Duodenal mucosa (tissue), 2 donors: Measurements from ENCODE around the gene CINP.

Source experiments
- H3K27ac ChIP-seq: one replicate; pipeline ENCODE4 v1.7.0; 2013; ENCODE audit warnings: low read depth, low read length
- H3K27me3 ChIP-seq, 2 donors: one replicate each; pipeline ENCODE4 v1.7.0; 2013; ENCODE audit warnings: low read length in 2 of 2, control low read depth in 1 of 2; ENCODE audit not compliant: insufficient read depth in 2 of 2, control insufficient read depth in 1 of 2
- H3K36me3 ChIP-seq, 2 donors: one replicate each; pipeline ENCODE4 v1.7.0; 2013; ENCODE audit warnings: low read length in 2 of 2, control low read depth in 1 of 2; ENCODE audit not compliant: insufficient read depth in 2 of 2, control insufficient read depth in 1 of 2
- H3K4me1 ChIP-seq, 2 donors: one replicate each; pipeline ENCODE4 v1.7.0; 2013; ENCODE audit warnings: low read length in 2 of 2, control low read depth in 1 of 2; ENCODE audit not compliant: insufficient read depth in 2 of 2, control insufficient read depth in 1 of 2
- H3K4me3 ChIP-seq, 2 donors: one replicate each; pipeline ENCODE4 v1.7.0; 2013; ENCODE audit warnings: low read length in 2 of 2, low read depth in 1 of 2
- H3K9ac ChIP-seq, 2 donors: one replicate each; pipeline ENCODE4 v1.7.0; 2013; ENCODE audit warnings: low read length in 2 of 2, low read depth in 1 of 2
- H3K9me3 ChIP-seq, 2 donors: one replicate each; pipeline ENCODE4 v1.7.0; 2013; ENCODE audit warnings: low read length in 2 of 2, control low read depth in 1 of 2; ENCODE audit not compliant: control insufficient read depth in 1 of 2

The CINP gene

DNA sequence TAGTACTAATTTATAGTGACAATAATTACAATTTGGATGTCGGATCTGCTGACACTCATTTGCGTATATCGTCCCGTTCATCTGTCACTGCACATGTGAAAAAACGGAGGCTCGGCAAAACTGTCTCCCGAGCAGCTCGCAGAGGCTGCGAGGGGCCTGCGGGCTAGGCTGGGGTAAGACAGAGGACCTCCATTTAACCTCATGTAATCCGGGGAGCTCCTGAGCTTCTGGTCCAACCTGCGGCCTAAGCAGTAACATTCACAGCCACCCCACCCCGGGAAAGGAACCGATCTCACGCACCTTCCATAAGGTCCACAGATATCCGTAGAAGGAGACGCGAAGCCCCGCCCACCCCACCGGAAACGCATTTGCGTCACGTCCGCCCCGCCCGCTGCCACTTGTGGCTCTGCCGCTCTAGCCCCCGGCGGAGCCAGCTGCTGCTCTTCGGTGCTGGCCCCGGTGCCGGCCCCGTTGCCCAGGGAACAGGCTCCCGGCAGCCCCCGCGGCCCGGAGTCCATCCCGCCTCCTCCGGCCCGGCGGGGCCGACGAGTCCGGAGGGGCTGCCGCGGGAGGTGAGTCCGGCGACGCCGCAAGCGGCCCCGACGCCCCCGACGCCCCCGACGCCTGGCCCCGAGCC is at the start of gene CINP, which contains the start of gene TECPR2:
CINP (minus strand) TSS at position 346 of the 637 bp plus-strand sequence; CDS start at position 307, 39 bp downstream.
TECPR2 (plus strand) TSS at position 397 of the 637 bp plus-strand sequence. CDS start 13,781 bp downstream, outside the sequence.
- Histone ChIP-seq H3K4me3 (peak within 1 kb of the TSS; percentile 95 to 99), H3K4me1 (peaks cover 19 to 20% of the 10 kb centered on the region in 2 donors), H3K27ac (peak within 1 kb of the TSS; percentile 91), H3K27me3 (no peaks in the 10 kb centered on the region), H3K36me3 (peaks cover 0 to 23% of the 10 kb centered on the region in 2 donors), H3K9ac (peak within 1 kb of the TSS; percentile 88 to 90), H3K9me3 (no peaks in the 10 kb centered on the region)

DNA sequence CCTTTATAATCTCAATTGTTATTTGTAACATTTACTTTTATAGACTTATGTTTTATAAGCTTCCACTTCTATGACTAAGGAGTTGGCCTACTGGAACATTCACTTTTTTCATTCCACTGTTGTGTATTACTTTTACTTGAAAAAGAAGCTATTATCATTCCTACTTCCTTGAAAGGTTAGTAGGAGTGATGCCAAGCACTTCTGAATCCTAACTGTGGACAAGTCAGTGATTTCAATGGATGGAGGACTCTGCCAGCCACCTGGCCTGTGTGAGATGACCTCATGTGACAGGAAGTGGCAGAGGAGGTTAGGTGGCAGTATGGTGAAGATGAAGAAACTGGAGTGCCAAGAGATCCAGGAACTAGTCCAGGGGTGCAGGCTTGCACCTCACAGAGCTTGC is 46.0 kb upstream of the CINP start:
- Histone ChIP-seq H3K4me3 (no peak overlapping the region), H3K9me3 (no peaks in the 10 kb centered on the region), H3K9ac (no peak overlapping the region), H3K4me1 (no peaks in the 10 kb centered on the region), H3K36me3 (peaks cover 4 to 8% of the 10 kb centered on the region in 2 donors), H3K27me3 (no peaks in the 10 kb centered on the region), H3K27ac (no peak overlapping the region)

- Histone ChIP-seq H3K27ac (no peak overlapping the region), H3K27me3 (no peaks in the 10 kb centered on the region), H3K36me3 (peaks cover 4 to 8% of the 10 kb centered on the region in 2 donors), H3K9me3 (peaks cover 10 to 13% of the 10 kb centered on the region in 2 donors), H3K4me3 (no peak overlapping the region), H3K9ac (no peak overlapping the region), H3K4me1 (no peaks in the 10 kb centered on the region)
Observed at GRCh38 chr14:102407258-102407657, 44.6 kb upstream of the CINP start.

DNA sequence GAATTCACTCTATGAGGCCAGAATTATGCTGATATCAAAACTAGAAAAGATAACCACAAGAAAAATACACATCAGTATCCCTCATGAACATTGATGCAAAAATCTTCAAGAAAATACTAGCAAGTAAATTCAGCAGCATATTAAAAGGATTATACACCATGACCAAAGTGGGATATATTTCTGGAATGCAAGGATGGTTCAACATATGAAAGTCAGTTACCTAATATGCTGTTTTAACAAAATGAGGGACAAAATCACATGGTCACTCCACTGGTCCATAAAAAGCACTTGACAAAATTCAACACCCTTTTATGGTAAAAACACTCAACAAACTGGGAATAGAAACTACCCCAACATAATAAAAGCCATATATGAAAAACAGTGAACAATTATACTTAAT is 40.3 kb upstream of the CINP start:
- Histone ChIP-seq H3K4me1 (no peaks in the 10 kb centered on the region), H3K9me3 (peaks cover 13 to 18% of the 10 kb centered on the region in 2 donors), H3K27ac (no peak overlapping the region), H3K36me3 (peaks cover 0 to 3% of the 10 kb centered on the region in 2 donors), H3K9ac (no peak overlapping the region), H3K27me3 (no peaks in the 10 kb centered on the region), H3K4me3 (no peak overlapping the region)

DNA sequence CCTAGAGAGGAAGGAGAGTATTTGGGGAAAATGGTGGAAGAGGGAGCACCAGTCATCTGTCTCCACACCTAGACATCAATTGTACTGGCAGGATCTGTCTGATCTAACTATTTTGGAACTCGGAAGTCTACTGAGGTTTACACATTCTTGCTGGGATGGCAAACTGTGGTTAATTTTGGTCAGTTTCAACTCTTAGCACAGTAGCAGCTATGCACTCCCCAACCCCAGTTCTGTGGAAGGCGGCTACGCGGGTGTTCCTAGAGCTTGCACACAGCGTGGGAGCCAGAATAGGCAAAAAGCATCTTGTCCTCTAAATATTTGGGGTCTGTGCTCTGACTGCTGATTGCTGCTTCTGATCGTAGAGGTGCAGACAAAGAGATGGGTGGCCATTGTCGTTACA is 33.8 kb upstream of the CINP start:
- H3K36me3 ChIP-seq = peaks cover 0 to 3% of the 10 kb centered on the region in 2 donors
- no peak overlapping the region for H3K4me3 ChIP-seq
- no peaks in the 10 kb centered on the region for H3K27me3 ChIP-seq
- no peak overlapping the region for H3K9ac ChIP-seq
- peaks cover 0 to 4% of the 10 kb centered on the region in 2 donors for H3K9me3 ChIP-seq
- H3K4me1 ChIP-seq = peaks cover 3 to 7% of the 10 kb centered on the region in 2 donors
- no peak overlapping the region for H3K27ac ChIP-seq

- Histone ChIP-seq H3K27me3 (no peaks in the 10 kb centered on the region), H3K9ac (no peak overlapping the region), H3K4me1 (peaks cover 6 to 7% of the 10 kb centered on the region in 2 donors), H3K27ac (no peak overlapping the region), H3K36me3 (peaks cover 0 to 3% of the 10 kb centered on the region in 2 donors), H3K4me3 (no peak overlapping the region), H3K9me3 (peaks cover 0 to 4% of the 10 kb centered on the region in 2 donors)
Observed at GRCh38 chr14:102394717-102395375, 32.2 kb upstream of the CINP start.

DNA sequence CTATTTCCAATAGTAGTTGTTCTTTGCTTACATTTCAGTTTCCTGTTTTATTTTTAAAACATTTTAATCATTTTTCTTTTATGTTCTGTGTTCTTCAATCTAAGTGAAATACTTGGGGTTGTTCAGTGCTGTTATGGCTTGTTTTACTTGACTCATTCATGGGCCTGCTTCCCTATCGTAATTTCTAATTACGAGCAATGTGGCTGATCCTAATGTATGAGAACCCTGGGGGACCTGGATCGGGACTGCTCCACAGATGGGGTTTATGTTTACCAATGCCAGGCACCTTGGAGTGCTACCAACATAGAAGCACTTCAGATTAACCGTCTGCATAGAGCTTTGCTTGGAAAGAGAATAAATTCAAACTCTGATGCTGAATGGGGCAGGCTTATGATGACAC is 29.8 kb upstream of the CINP start:
- H3K36me3 ChIP-seq = peaks cover 0 to 3% of the 10 kb centered on the region in 2 donors
- no peak overlapping the region for H3K9ac ChIP-seq
- H3K27ac ChIP-seq = no peak overlapping the region
- peaks cover 6 to 7% of the 10 kb centered on the region in 2 donors for H3K4me1 ChIP-seq
- H3K4me3 ChIP-seq = no peak overlapping the region
- H3K27me3 ChIP-seq = no peaks in the 10 kb centered on the region
- H3K9me3 ChIP-seq = no peaks in the 10 kb centered on the region

- Histone ChIP-seq H3K4me1 (peaks cover 6 to 7% of the 10 kb centered on the region in 2 donors), H3K4me3 (no peak overlapping the region), H3K9me3 (no peaks in the 10 kb centered on the region), H3K9ac (no peak overlapping the region), H3K36me3 (no peaks in the 10 kb centered on the region), H3K27me3 (no peaks in the 10 kb centered on the region), H3K27ac (no peak overlapping the region)
Observed at GRCh38 chr14:102390064-102390855, 27.6 kb upstream of the CINP start.

GRCh38 chr14:102389246-102389645 is 26.6 kb upstream of the CINP start:
- Histone ChIP-seq H3K4me3 (no peak overlapping the region), H3K36me3 (no peaks in the 10 kb centered on the region), H3K9ac (no peak overlapping the region), H3K27me3 (no peaks in the 10 kb centered on the region), H3K9me3 (no peaks in the 10 kb centered on the region), H3K27ac (no peak overlapping the region), H3K4me1 (peaks cover 6 to 7% of the 10 kb centered on the region in 2 donors)

DNA sequence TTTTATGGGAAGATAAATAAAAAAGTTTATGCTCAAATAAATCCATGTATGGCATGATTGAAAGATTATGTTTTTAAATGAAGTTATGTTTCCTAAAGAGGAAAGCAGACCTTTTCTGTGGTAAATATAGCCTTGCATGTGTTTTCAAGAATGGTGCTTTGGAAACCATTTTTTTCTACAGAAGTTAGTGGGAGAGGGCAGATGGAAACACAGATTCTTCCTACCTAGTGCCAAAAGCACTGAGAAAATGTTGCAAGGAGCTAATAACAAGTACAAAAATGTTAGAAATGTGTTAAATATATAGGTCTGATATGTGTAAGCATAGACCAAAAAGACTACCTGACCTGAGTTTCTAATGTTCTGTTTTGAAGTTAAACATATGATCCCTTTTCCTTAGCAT is 24.4 kb upstream of the CINP start:
- no peaks in the 10 kb centered on the region for H3K27me3 ChIP-seq
- no peak overlapping the region for H3K4me3 ChIP-seq
- H3K36me3 ChIP-seq = no peaks in the 10 kb centered on the region
- H3K9ac ChIP-seq = no peak overlapping the region
- no peaks in the 10 kb centered on the region for H3K9me3 ChIP-seq
- H3K27ac ChIP-seq = no peak overlapping the region
- H3K4me1 ChIP-seq = peaks cover 0 to 4% of the 10 kb centered on the region in 2 donors
